Measurements from ENCODE around the gene LINGO1.

- TF ChIP-seq EZH2 (IDR thresholded peaks at IDR 0.05; ENCODE audit: borderline replicate concordance, low read depth, low read length) = no peak
- no peak for TF ChIP-seq POLR2A (conservative IDR thresholded peaks at IDR 0.05)
- TF ChIP-seq CTCF (IDR thresholded peaks at IDR 0.05 in 2 of 3, conservative IDR thresholded peaks at IDR 0.05 in 1 of 3; ENCODE audit: insufficient read depth in 2 of 3, low read depth in 1 of 3, low read length in 3 of 3) = no peak
- no peak for TF ChIP-seq E2F5 (CRISPR knock-in tag; IDR thresholded peaks at IDR 0.05)
- no peak for TF ChIP-seq HDAC6 (IDR thresholded peaks at IDR 0.05; ENCODE audit: low read depth, low read length)
- TF ChIP-seq MEF2A (IDR thresholded peaks at IDR 0.05; ENCODE audit: control insufficient read depth, low read depth, low read length) = no peak
- TF ChIP-seq ATF3 (IDR thresholded peaks at IDR 0.05) = no peak
- no peak for TF ChIP-seq ATF3 (CRISPR knock-in tag; conservative IDR thresholded peaks at IDR 0.05)
- TF ChIP-seq, protein P1, sequence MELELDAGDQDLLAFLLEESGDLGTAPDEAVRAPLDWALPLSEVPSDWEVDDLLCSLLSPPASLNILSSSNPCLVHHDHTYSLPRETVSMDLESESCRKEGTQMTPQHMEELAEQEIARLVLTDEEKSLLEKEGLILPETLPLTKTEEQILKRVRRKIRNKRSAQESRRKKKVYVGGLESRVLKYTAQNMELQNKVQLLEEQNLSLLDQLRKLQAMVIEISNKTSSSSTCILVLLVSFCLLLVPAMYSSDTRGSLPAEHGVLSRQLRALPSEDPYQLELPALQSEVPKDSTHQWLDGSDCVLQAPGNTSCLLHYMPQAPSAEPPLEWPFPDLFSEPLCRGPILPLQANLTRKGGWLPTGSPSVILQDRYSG (tag; conservative IDR thresholded peaks at IDR 0.05; ENCODE audit: low read depth) = no peak
- TF ChIP-seq TCF7 (IDR thresholded peaks at IDR 0.05; ENCODE audit: borderline replicate concordance) = no peak
- no peak for TF ChIP-seq FOXM1 (IDR thresholded peaks at IDR 0.05; ENCODE audit: low read depth)
- TF ChIP-seq FOXM1 (CRISPR knock-in tag; IDR thresholded peaks at IDR 0.05; ENCODE audit: low read depth) = no peak
- no peak for TF ChIP-seq CLOCK (CRISPR knock-in tag; IDR thresholded peaks at IDR 0.05; ENCODE audit: borderline replicate concordance)
- no peak for TF ChIP-seq CBX8 (IDR thresholded peaks at IDR 0.05; ENCODE audit: borderline replicate concordance, extremely low read depth, low read depth, low read length, poor library complexity, severe bottlenecking)
Observed at GRCh38 chr15:77597804-77598453, 34.8 kb downstream of the LINGO1 start.
